ENCODE data around the gene TBCD. TPM values are rescaled to one million over a fixed set of nuclear protein-coding genes. Genes with fewer than 3 reads are reported as not detected.

Gene TBCD
- total RNA-seq, 1 donor from 2014 or later, result 59.8 TPM

DNA sequence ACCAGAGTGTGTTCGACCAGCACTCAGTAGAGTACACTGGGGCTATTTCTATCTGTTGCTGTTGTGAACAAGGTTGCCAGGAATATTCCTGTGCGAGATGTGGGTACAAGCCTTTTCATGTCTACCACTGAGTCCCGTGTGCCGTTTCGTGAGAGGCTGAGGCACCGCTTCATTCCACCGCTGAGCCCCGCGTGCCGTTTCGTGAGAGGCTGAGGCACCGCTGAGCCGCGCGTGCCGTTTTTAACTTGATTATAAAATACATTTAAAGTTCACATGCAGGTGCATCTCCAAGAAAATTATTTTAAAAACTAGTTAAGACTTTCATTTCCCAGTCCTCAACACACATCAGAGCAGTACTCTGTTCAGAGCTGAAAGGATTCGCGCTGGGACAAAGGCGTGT, 166.6 kb downstream of the TBCD start:
- Mint-ChIP-seq H3K9me3 (ENCODE audit: low read depth) (no peaks in the 10 kb centered on the region), H3K36me3 (ENCODE audit: low read depth) (peaks cover 12% of the 10 kb centered on the region), H3K4me3 (ENCODE audit: unreplicated experiment) (no peak overlapping the region), H3K27me3 (ENCODE audit: low read depth) (no peaks in the 10 kb centered on the region), H3K27ac (ENCODE audit: unreplicated experiment) (no peak overlapping the region), H3K4me1 (ENCODE audit: low read depth) (no peaks in the 10 kb centered on the region)
- TF ChIP-seq, protein P1, sequence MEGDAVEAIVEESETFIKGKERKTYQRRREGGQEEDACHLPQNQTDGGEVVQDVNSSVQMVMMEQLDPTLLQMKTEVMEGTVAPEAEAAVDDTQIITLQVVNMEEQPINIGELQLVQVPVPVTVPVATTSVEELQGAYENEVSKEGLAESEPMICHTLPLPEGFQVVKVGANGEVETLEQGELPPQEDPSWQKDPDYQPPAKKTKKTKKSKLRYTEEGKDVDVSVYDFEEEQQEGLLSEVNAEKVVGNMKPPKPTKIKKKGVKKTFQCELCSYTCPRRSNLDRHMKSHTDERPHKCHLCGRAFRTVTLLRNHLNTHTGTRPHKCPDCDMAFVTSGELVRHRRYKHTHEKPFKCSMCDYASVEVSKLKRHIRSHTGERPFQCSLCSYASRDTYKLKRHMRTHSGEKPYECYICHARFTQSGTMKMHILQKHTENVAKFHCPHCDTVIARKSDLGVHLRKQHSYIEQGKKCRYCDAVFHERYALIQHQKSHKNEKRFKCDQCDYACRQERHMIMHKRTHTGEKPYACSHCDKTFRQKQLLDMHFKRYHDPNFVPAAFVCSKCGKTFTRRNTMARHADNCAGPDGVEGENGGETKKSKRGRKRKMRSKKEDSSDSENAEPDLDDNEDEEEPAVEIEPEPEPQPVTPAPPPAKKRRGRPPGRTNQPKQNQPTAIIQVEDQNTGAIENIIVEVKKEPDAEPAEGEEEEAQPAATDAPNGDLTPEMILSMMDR (IDR thresholded peaks at IDR 0.05), result no peak
- DNase-seq (ENCODE audit: low spot score), result no peak

DNA sequence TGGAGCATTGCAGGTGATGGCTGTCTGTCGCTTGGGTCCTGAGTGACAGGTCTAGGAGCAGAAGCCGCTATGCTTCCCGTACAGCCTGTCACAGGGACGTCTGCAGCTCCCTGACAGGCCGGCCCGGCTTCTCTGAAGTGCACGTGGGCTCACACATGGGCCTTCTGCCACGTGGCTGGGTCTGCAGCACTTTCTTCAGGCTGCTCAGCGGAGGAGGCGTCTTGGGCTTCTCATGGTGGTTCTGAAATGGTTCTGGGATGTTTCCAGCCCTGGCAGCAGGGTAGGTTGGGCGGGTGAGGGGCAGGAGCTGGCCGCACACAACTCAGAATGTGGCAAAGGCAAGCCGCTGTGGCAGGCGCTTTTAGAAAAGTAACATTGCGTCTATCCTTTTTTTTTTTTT, 168.3 kb downstream of the TBCD start:
- Mint-ChIP-seq H3K4me1 (ENCODE audit: low read depth) (no peaks in the 10 kb centered on the region), H3K4me3 (ENCODE audit: unreplicated experiment) (no peak overlapping the region), H3K9me3 (ENCODE audit: low read depth) (no peaks in the 10 kb centered on the region), H3K27ac (ENCODE audit: unreplicated experiment) (no peak overlapping the region), H3K36me3 (ENCODE audit: low read depth) (peaks cover 12% of the 10 kb centered on the region), H3K27me3 (ENCODE audit: low read depth) (no peaks in the 10 kb centered on the region)
- TF ChIP-seq, protein P1 (IDR thresholded peaks at IDR 0.05), result no peak
- DNase-seq (ENCODE audit: low spot score), result no peak

DNA sequence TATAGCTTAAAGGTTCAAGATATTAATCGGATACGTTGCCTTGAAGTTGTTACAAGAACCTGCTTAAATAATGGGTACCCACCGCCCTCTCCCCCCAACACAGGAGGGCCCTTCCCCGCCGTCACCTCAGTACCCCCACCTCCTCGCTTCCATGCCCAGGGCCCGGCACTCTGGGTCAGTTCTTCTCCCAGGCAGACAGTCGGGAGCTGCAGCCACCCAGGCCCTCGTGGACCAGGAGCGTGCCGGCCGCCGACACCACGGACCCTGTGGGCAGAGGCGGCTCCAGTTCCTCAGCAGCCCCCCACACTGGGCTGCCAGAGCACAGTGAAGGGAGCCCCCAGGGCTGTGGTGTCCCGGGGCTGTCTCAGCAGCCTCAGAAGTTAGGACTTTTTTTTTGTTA, 168.8 kb downstream of the TBCD start:
- H3K4me1 Mint-ChIP-seq (ENCODE audit: low read depth), result no peaks in the 10 kb centered on the region
- H3K9me3 Mint-ChIP-seq (ENCODE audit: low read depth), result no peaks in the 10 kb centered on the region
- TF ChIP-seq, protein P1 (IDR thresholded peaks at IDR 0.05), result no peak
- no peaks in the 10 kb centered on the region for H3K27me3 Mint-ChIP-seq (ENCODE audit: low read depth)
- no peak overlapping the region for H3K27ac Mint-ChIP-seq (ENCODE audit: unreplicated experiment)
- H3K36me3 Mint-ChIP-seq (ENCODE audit: low read depth), result peaks cover 12% of the 10 kb centered on the region
- H3K4me3 Mint-ChIP-seq (ENCODE audit: unreplicated experiment), result no peak overlapping the region
- no peak for DNase-seq (ENCODE audit: low spot score)

DNA sequence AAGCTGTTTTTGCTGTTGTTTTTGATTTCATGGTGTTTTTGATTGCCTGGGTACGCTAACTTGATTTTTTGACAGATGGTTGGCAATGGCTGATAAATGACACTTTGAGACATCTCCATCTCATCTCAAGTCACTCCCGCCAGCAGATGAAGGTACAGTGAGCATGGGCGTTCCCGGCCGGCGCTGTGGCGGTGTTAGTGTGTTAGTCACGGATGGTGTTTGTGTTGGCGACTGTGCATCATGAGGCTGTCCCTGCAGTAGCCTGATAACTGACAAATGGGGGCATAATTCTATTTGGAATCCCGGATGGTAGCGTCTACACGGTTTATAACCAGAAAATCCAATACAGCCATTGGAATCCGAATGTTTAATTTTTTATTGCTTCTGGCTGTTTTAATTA, 169.6 kb downstream of the TBCD start:
- TF ChIP-seq, protein P1 (IDR thresholded peaks at IDR 0.05), result no peak
- H3K4me3 Mint-ChIP-seq (ENCODE audit: unreplicated experiment), result no peak overlapping the region
- H3K9me3 Mint-ChIP-seq (ENCODE audit: low read depth), result no peaks in the 10 kb centered on the region
- no peaks in the 10 kb centered on the region for H3K27me3 Mint-ChIP-seq (ENCODE audit: low read depth)
- DNase-seq (ENCODE audit: low spot score), result peak; percentile 46
- no peaks in the 10 kb centered on the region for H3K4me1 Mint-ChIP-seq (ENCODE audit: low read depth)
- peaks cover 12% of the 10 kb centered on the region for H3K36me3 Mint-ChIP-seq (ENCODE audit: low read depth)
- no peak overlapping the region for H3K27ac Mint-ChIP-seq (ENCODE audit: unreplicated experiment)

DNA sequence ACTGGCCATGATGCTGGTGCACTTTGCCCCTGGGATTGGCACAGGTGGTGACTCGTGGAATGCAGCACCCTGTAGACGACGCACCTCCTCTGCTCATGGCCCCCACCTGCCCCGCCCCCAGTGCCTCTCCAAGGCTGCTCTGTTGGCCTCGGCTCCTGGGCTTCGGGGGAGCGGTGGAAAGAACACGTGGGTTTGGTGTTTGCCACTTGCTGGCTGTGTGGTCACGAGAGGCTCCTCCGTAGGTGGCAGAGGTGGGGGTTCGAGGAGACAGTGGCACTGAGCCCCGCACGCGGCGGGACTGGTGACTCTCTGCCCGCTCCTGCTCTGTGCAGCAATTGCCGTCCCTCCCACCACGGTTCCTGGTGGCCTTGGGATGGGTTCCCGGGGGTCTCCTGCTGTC, 170.8 kb downstream of the TBCD start:
- peak; percentile 89 for DNase-seq (ENCODE audit: low spot score)
- peaks cover 18% of the 10 kb centered on the region for H3K36me3 Mint-ChIP-seq (ENCODE audit: low read depth)
- no peak overlapping the region for H3K27ac Mint-ChIP-seq (ENCODE audit: unreplicated experiment)
- no peaks in the 10 kb centered on the region for H3K9me3 Mint-ChIP-seq (ENCODE audit: low read depth)
- TF ChIP-seq, protein P1 (IDR thresholded peaks at IDR 0.05), result no peak
- H3K4me1 Mint-ChIP-seq (ENCODE audit: low read depth), result no peaks in the 10 kb centered on the region
- H3K27me3 Mint-ChIP-seq (ENCODE audit: low read depth), result no peaks in the 10 kb centered on the region
- H3K4me3 Mint-ChIP-seq (ENCODE audit: unreplicated experiment), result no peak overlapping the region
